Upper lobe of left lung (tissue), 6 donors: Measurements from ENCODE around the gene ACSM4. TPM values are rescaled to one million over a fixed set of nuclear protein-coding genes. Genes with fewer than 3 reads are reported as not detected.
"Not testable (repeated sequence)": the region's sequence is repeated elsewhere in the genome, so short reads cannot be mapped to it uniquely, and the experiment has no call there.

Experiments
- ATAC-seq, 2 donors: fragments of 200-7000 bp; cut with Tn5 transposase; one replicate each; pipeline ENCODE4 v1.9.1; 2022; ENCODE audit warnings: mild to moderate bottlenecking in 2 of 2, moderate library complexity in 2 of 2; ENCODE audit not compliant: low FRiP score in 2 of 2
- DNase-seq, 2 donors: peaks; one replicate each; pipeline ENCODE4 v3.0.0-alpha.2; 2019 to 2020
- H3K27ac ChIP-seq, 4 donors: fragments of 200-600 bp; sonication (generic); one replicate each; pipeline ENCODE4 v1.5.1; 2016 to 2019
- H3K27me3 ChIP-seq, 4 donors: fragments of 200-600 bp; sonication (generic); one replicate each; pipeline ENCODE4 v1.5.1; 2017 to 2019
- H3K36me3 ChIP-seq, 4 donors: fragments of 200-600 bp; sonication (generic); one replicate each; pipeline ENCODE4 v1.5.1; 2016 to 2019
- H3K4me1 ChIP-seq, 4 donors: fragments of 200-600 bp; sonication (generic); one replicate each; pipeline ENCODE4 v1.5.1; 2018 to 2019
- H3K4me3 ChIP-seq, 4 donors: fragments of 200-600 bp; sonication (generic); one replicate each; pipeline ENCODE4 v1.5.1; 2017 to 2019; ENCODE audit warnings: mild to moderate bottlenecking in 2 of 4, moderate library complexity in 1 of 4
- H3K9me3 ChIP-seq, 4 donors: fragments of 200-600 bp; sonication (generic); one replicate each; pipeline ENCODE4 v1.5.1; 2018 to 2019
- EP300 ChIP-seq, 4 donors: sonication (generic); formaldehyde crosslinking; IDR thresholded peaks; one replicate each; pipeline ENCODE4 v1.5.1; 2017; ENCODE audit warnings: antibody characterized with exemption in 4 of 4, control low read depth in 2 of 4
- POLR2A ChIP-seq, 4 donors: fragments of 450-650 bp; IDR thresholded peaks; one replicate each; pipeline ENCODE4 v1.5.1; 2016 to 2017; ENCODE audit warnings: antibody characterized with exemption in 4 of 4, mild to moderate bottlenecking in 2 of 4
- POLR2AphosphoS5 ChIP-seq, 2 donors: sonication (generic); formaldehyde crosslinking; IDR thresholded peaks; one replicate each; pipeline ENCODE4 v1.5.1; 2017; ENCODE audit warnings: antibody characterized with exemption in 2 of 2
- WGBS, 2 donors: methylation state at CpG; one replicate each; pipeline ENCODE4 v1.1.5; 2017 to 2018; 5-methylcytosine and 5-hydroxymethylcytosine counted together
- total RNA-seq, 6 donors: library from RNA; depleted of rRNA in 4 of 6; stranded (reverse); fragments of >200 nt in 4 of 6; gene quantifications; one replicate each; pipeline versions ENCODE4 v1.1.0 to v1.2.1, GENCODE V29; 2016 to 2021
- TF ChIP-seq, protein P1 (sequence below), 6 experiments: fragments of 450-650 bp in 4 of 6; fragments of 200-600 bp in 2 of 6; sonication (generic) in 2 of 6; IDR thresholded peaks; one replicate each; pipeline ENCODE4 v1.5.1; 2016 to 2019; ENCODE audit warnings: antibody characterized with exemption in 6 of 6
- donor health status: DM: no; HTN: no; CAD: no; lungs with moderate emphysema.
- donor health status: DM: no; HTN: yes; CAD: no; lungs with severe emphysema.

The ACSM4 gene
- total RNA-seq, 6 donors from 2014 or later: not detected

DNA sequence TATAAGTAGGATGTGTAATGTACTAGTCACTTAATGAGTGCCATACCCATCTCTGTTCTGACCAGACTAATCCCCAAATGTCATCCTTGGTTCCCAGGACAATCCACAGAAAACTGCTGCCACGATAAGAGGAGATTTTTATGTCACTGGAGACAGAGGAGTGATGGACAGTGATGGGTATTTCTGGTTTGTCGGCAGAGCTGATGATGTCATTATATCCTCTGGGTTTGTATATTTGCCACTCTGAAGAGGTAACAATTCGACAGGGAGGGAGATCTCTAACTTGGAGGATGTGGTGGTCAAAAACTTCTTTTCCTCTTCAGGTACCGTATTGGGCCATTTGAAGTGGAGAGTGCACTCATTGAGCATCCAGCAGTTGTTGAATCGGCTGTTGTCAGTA, 20.3 kb downstream of the ACSM4 start:
- TF ChIP-seq, protein P1, sequence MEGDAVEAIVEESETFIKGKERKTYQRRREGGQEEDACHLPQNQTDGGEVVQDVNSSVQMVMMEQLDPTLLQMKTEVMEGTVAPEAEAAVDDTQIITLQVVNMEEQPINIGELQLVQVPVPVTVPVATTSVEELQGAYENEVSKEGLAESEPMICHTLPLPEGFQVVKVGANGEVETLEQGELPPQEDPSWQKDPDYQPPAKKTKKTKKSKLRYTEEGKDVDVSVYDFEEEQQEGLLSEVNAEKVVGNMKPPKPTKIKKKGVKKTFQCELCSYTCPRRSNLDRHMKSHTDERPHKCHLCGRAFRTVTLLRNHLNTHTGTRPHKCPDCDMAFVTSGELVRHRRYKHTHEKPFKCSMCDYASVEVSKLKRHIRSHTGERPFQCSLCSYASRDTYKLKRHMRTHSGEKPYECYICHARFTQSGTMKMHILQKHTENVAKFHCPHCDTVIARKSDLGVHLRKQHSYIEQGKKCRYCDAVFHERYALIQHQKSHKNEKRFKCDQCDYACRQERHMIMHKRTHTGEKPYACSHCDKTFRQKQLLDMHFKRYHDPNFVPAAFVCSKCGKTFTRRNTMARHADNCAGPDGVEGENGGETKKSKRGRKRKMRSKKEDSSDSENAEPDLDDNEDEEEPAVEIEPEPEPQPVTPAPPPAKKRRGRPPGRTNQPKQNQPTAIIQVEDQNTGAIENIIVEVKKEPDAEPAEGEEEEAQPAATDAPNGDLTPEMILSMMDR (IDR thresholded peaks at IDR 0.05): no peak
- no peak for TF ChIP-seq POLR2A (IDR thresholded peaks at IDR 0.05)
- TF ChIP-seq POLR2AphosphoS5 (IDR thresholded peaks at IDR 0.05): no peak
- Histone ChIP-seq H3K27me3 (no peaks in the 10 kb centered on the region), H3K4me1 (no peaks in the 10 kb centered on the region), H3K27ac (no peak overlapping the region), H3K9me3 (no peaks in the 10 kb centered on the region), H3K36me3 (no peaks in the 10 kb centered on the region), H3K4me3 (no peak overlapping the region)
- ATAC-seq (peak in 1 of 2 donors; percentile 19), DNase-seq (no peak)
- 81 to 88% methylated on average over 5 of the region's 5 CpGs for WGBS, 2 donors

DNA sequence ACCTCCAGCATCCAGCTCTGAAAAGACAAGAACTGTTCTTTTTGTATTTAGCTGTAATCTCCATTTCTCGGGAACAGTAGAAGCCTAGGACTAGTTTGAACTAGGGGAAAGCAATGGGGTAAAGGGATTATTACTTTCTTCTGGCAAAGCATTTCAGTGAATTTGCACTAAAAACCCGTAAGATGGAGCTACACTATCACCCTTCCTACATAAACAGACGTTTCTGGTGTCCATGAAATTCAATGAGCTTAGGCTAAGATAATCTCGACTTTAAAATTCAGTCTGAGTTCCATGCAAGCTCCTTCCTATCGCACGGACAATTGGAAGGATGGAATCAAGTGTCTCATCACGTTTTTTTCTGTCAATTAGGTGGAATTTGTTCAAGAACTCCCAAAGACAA, 24.0 kb downstream of the ACSM4 start:
- H3K9me3 ChIP-seq: peaks cover 0 to 5% (median 0%) of the 10 kb centered on the region in 4 donors
- H3K4me3 ChIP-seq: no peak overlapping the region
- no peaks in the 10 kb centered on the region for H3K27me3 ChIP-seq
- DNase-seq (no peak), ATAC-seq (no peak)
- WGBS, 2 donors: 72 to 73% methylated on average over 7 of the region's 7 CpGs
- no peaks in the 10 kb centered on the region for H3K4me1 ChIP-seq
- no peak for TF ChIP-seq POLR2AphosphoS5 (IDR thresholded peaks at IDR 0.05)
- TF ChIP-seq POLR2A (IDR thresholded peaks at IDR 0.05): no peak
- TF ChIP-seq EP300 (IDR thresholded peaks at IDR 0.05): no peak
- TF ChIP-seq, protein P1 (IDR thresholded peaks at IDR 0.05): no peak
- no peak overlapping the region for H3K27ac ChIP-seq
- no peaks in the 10 kb centered on the region for H3K36me3 ChIP-seq

DNA sequence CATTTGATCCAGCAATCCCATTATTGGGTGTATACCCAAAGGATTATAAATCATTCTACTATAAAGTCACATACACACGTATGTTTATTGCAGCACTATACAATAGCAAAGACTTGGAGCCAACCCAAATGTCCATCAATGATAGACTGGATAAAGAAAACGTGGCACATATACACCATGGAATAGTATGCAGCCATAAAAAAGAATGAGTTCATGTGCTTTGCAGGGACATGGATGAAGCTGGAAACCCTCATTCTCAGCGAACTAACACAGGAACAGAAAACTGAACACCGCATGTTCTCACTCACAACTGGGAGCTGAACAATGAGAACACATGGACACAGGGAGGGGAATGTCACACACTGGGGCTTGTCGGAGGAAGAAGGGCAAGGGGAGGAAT, 33.9 kb downstream of the ACSM4 start:
- 83 to 88% methylated on average over 5 of the region's 5 CpGs for WGBS, 2 donors
- not testable (repeated sequence) for H3K27ac ChIP-seq, ATAC-seq, H3K27me3 ChIP-seq, H3K4me3 ChIP-seq, DNase-seq, H3K9me3 ChIP-seq, H3K36me3 ChIP-seq, H3K4me1 ChIP-seq

DNA sequence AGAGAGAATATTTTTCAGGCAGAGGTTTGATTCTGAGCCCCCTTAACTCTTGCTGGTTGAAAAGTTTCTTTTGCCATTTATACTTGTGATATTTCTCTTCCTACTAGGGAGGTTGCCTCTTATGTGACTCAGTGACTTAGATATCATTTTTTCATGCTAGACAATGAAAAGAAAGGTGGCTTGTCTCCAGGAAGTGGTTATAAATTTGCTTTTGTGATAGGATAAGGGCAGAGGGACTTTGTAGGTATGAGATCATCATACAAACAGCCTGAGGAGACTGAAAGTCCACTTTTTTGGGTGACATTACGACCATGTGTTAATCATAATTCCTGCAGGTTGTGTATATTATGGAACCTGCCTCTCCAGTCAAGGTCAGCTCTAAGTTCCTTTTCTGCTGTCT, 35.8 kb downstream of the ACSM4 start:
- Histone ChIP-seq H3K9me3 (peaks cover 0 to 5% (median 2%) of the 10 kb centered on the region in 4 donors), H3K4me1 (no peaks in the 10 kb centered on the region), H3K36me3 (no peaks in the 10 kb centered on the region), H3K4me3 (no peak overlapping the region), H3K27me3 (no peaks in the 10 kb centered on the region), H3K27ac (no peak overlapping the region)
- ATAC-seq: no peak
- WGBS, 2 donors: 65 to 87% methylated on average over 1 of the region's 1 CpG
- no peak for DNase-seq
- TF ChIP-seq POLR2AphosphoS5 (IDR thresholded peaks at IDR 0.05) (no peak), POLR2A (IDR thresholded peaks at IDR 0.05) (no peak), EP300 (IDR thresholded peaks at IDR 0.05) (no peak)
- TF ChIP-seq, protein P1 (IDR thresholded peaks at IDR 0.05): no peak

DNA sequence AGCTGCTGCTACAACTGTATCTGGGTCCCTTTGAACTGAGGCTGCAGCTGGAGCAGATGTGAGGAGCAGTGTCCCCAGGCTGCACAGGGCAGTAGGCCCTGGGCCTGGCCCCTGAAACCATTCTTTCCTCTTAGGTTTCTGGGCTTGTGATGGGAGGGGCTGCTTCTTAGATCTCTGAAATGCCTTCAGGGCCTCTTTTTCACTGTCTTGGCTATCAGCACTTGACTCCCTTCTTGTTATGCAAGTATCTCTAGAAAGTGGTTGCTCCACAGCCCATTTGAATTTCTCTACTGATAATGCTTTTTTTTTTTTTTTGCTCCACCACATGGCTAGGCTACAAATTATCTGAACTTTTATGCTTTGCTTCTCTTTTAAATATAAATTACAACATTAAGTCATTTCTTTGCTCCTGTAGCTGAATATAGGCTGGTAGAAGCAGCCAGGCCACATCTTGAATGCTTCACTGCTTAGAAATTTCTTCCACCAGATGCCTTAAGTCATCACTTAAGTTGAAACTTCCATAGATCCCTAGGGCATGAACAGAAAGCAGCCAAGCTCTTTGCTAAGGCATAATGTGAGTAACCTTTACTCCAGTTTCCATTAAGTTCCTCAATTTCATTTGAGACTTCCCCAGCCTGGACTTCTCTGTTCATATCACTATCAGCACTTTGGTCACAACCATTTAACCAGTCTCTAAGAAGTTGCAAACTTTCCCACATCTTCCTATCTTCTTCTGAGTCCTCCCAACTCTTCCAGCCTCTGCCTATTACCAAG, 41.1 kb downstream of the ACSM4 start:
- Histone ChIP-seq H3K36me3 (no peaks in the 10 kb centered on the region), H3K4me1 (no peaks in the 10 kb centered on the region), H3K4me3 (no peak overlapping the region), H3K27ac (no peak overlapping the region), H3K9me3 (peaks cover 0 to 10% (median 6%) of the 10 kb centered on the region in 4 donors), H3K27me3 (no peaks in the 10 kb centered on the region)
- ATAC-seq (peak; percentile 15 to 60), DNase-seq (no peak)
- TF ChIP-seq EP300 (IDR thresholded peaks at IDR 0.05) (no peak), POLR2A (IDR thresholded peaks at IDR 0.05) (no peak), POLR2AphosphoS5 (IDR thresholded peaks at IDR 0.05) (no peak)
- TF ChIP-seq, protein P1 (IDR thresholded peaks at IDR 0.05): no peak
